Measurements from ENCODE around the gene ACBD3. TPM values are rescaled to one million over a fixed set of nuclear protein-coding genes. Genes with fewer than 3 reads are reported as not detected.

The ACBD3 gene
- total RNA-seq, 1 donor from 2014 or later: 41.3 TPM

DNA sequence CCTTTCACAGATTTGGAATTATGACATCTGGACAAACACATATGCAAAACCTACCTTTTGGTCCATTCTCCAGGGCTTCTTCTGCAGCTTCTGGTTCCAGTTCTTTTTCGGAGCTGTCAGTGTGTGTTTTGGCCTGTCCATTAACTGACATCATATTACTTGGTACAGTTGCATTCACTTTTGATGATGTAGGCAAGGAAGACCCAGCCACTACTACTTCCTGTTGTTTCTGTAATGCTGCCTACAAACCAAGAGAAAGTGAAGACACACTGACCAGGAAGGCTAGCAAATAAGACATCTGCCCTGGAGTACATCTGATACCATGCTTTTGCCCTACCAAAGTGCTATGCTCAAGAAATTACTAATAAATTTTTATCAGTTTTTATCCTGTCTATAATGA is 31.9 kb downstream of the ACBD3 start:
- Histone ChIP-seq H3K36me3 (peaks cover 94% of the 10 kb centered on the region), H3K4me3 (no peak overlapping the region), H3K4me1 (peaks cover 17% of the 10 kb centered on the region), H3K27ac (no peak overlapping the region), H3K9me3 (no peaks in the 10 kb centered on the region), H3K27me3 (ENCODE audit: low read depth) (no peaks in the 10 kb centered on the region)
- intact Hi-C loops (cut with DNase I): no loop called here
- ATAC-seq (no peak), DNase-seq (no peak)
- TF ChIP-seq, protein P1, sequence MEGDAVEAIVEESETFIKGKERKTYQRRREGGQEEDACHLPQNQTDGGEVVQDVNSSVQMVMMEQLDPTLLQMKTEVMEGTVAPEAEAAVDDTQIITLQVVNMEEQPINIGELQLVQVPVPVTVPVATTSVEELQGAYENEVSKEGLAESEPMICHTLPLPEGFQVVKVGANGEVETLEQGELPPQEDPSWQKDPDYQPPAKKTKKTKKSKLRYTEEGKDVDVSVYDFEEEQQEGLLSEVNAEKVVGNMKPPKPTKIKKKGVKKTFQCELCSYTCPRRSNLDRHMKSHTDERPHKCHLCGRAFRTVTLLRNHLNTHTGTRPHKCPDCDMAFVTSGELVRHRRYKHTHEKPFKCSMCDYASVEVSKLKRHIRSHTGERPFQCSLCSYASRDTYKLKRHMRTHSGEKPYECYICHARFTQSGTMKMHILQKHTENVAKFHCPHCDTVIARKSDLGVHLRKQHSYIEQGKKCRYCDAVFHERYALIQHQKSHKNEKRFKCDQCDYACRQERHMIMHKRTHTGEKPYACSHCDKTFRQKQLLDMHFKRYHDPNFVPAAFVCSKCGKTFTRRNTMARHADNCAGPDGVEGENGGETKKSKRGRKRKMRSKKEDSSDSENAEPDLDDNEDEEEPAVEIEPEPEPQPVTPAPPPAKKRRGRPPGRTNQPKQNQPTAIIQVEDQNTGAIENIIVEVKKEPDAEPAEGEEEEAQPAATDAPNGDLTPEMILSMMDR (IDR thresholded peaks at IDR 0.05): no peak

DNA sequence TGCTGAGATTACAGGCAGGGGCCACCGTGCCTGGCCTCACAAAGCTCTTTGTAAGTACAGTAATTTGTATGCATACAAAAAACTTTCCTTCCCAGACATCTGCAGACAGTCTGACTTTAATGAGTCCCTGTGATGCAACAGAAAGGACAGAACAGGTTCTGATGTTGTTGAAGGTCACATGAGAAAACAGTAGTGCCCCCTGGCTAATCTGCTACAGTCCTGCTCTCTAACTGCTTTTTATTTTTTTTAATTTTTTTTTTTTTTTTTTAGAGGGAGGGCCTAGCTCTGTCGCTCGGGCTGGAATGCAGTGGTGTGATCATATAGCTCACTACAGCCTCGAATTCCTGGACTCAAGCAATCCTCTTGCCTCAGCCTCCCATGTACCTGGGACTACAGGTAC is 36.7 kb downstream of the ACBD3 start:
- Histone ChIP-seq H3K27me3 (ENCODE audit: low read depth) (no peaks in the 10 kb centered on the region), H3K27ac (no peak overlapping the region), H3K4me1 (no peaks in the 10 kb centered on the region), H3K36me3 (peaks cover 99% of the 10 kb centered on the region), H3K9me3 (no peaks in the 10 kb centered on the region), H3K4me3 (no peak overlapping the region)
- TF ChIP-seq, protein P1 (IDR thresholded peaks at IDR 0.05): no peak
- ATAC-seq: no peak
- intact Hi-C loops (cut with DNase I): no loop called here
- no peak for DNase-seq

DNA sequence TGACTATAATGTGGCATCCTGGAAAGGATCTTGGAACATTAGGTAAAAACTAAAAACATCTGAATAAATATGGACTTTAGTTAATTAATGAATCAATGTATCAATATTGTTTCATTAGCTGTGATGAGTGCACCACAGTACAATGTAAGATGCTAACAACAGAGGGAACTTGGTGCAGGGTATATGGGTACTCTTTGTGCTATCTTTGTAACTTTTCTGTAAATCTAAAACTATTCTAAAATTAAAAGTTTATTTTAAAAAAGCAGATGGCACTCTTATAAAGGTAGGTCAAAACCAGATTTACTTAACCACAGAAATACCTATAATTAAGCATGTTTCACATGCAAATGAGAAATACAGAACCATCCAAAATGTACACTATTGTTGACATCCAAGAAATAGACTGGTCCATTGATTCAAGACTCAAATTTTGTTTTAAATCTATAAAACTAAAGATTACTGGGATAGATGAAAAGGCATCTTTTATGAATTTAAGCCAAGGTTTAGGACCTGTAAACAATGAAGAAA is 38.4 kb downstream of the ACBD3 start:
- TF ChIP-seq, protein P1 (IDR thresholded peaks at IDR 0.05): no peak
- intact Hi-C loops (cut with DNase I): no loop called here
- DNase-seq (no peak), ATAC-seq (no peak)
- Histone ChIP-seq H3K27ac (no peak overlapping the region), H3K4me1 (no peaks in the 10 kb centered on the region), H3K9me3 (no peaks in the 10 kb centered on the region), H3K36me3 (peaks cover 94% of the 10 kb centered on the region), H3K4me3 (no peak overlapping the region), H3K27me3 (ENCODE audit: low read depth) (no peaks in the 10 kb centered on the region)

DNA sequence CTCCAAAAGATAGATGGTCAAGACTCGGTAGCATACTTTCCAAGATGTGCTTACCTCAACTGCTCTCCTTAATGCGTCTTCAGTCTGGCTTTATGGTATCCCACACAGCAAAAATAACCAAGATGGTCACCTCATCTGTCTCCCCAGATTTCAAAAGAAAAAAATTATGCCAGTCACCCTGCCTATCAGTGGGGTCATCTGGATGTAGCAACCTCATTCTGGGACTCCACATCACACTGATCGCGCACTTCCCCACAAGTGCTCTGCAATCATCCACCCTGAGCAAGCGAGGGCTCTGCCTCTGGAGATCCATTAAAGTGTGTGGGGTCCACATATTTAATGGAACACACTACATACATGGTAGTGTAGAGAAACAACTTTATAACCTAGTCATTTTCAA is 42.5 kb downstream of the ACBD3 start:
- H3K4me3 ChIP-seq: no peak overlapping the region
- no peak overlapping the region for H3K27ac ChIP-seq
- H3K4me1 ChIP-seq: no peaks in the 10 kb centered on the region
- H3K36me3 ChIP-seq: peaks cover 54% of the 10 kb centered on the region
- no peak for ATAC-seq
- intact Hi-C loops (cut with DNase I): no loop called here
- TF ChIP-seq, protein P1 (IDR thresholded peaks at IDR 0.05): no peak
- H3K27me3 ChIP-seq (ENCODE audit: low read depth): no peaks in the 10 kb centered on the region
- no peaks in the 10 kb centered on the region for H3K9me3 ChIP-seq
- DNase-seq: no peak

DNA sequence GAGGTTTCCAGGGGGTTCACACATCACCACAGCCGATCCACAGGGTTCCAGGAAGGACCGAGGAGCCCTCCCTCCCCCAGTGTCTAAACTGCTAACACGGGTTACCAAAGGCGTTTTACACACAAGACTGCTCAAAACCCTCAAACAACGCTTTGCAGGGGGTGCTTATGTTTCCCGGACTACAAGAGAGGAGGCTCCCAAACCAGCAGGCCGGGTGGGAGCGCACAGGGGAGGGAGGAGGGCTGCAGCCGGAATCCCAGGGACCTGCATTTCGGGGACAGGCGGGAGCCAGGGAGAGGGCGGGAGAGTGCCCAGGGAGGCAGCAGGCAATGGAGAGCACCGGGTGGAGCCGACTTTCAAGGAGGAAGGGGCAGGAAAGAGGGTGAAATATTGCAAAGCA is 50.8 kb downstream of the ACBD3 start:
- no peak overlapping the region for H3K4me3 ChIP-seq
- H3K36me3 ChIP-seq: no peaks in the 10 kb centered on the region
- ATAC-seq: no peak
- intact Hi-C loops (cut with DNase I): no loop called here
- no peaks in the 10 kb centered on the region for H3K9me3 ChIP-seq
- H3K27me3 ChIP-seq (ENCODE audit: low read depth): no peaks in the 10 kb centered on the region
- no peak for DNase-seq
- peak overlapping the region; percentile 15 for H3K27ac ChIP-seq
- TF ChIP-seq, protein P1 (IDR thresholded peaks at IDR 0.05): no peak
- peaks cover 24% of the 10 kb centered on the region for H3K4me1 ChIP-seq

Measured in lower lobe of right lung (tissue), 2 donors.